ENCODE results near the gene TRRAP.

The TRRAP gene

DNA sequence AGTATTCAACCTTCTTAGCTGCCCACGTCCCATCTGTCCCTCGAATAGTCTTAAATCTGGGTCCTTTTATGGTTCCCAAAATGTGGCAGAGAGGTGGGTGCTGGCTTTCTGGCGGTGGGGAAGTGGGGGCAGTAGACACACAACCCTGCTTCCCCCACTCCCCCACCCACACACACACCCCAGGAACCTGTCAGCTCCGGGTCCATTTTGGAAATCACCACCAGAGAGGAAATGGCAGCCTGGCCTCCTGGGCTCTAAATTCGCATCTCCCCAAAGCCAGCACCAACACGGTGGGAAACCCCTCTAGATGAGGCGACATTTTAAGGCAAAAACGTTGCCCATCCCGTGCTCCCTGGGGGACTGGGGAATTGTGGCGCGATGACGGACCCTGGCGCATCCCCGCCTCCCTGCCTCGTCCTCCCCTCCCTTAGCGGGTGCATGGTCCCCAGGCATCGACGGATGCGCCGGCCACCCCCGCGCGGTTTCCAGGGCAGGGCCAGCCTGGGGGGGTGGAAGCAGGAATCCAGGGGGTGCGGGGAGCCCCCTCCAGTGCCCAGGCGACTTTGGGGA is 9.2 kb upstream of the TRRAP start:
- Histone ChIP-seq H3K36me3 (ENCODE audit: control insufficient read depth in 2 of 2, insufficient read depth in 1 of 2, low read length in 2 of 2) (no peaks in the 10 kb centered on the region), H3K9me3 (ENCODE audit: control insufficient read depth, insufficient read depth, low read depth, low read length) (no peaks in the 10 kb centered on the region), H3K4me1 (ENCODE audit: control insufficient read depth, insufficient read depth, low read length) (peaks cover 3% of the 10 kb centered on the region; the same call in 1 of the 2 replicates), H3K4me3 (ENCODE audit: low read depth, low read length) (no peak overlapping the region), H3K27ac (ENCODE audit: extremely low read depth, low read depth, low read length) (no peak overlapping the region)
- ChIA-PET CTCF (interaction anchor here (1.0 kb wide), 1 partner anchor 9 kb away, joined by 4 read pairs; the partner anchor contains the start of gene TRRAP), POLR2A (no interaction called here)
- TF ChIP-seq GLIS2 (tag by site-specific recombination; IDR thresholded peaks at IDR 0.05) (peak; percentile 45; the same call in 1 of the 2 replicates), ZNF140 (tag by site-specific recombination; IDR thresholded peaks at IDR 0.05) (no peak), ZBTB48 (tag by site-specific recombination; IDR thresholded peaks at IDR 0.05) (peak; percentile 46; the same call in 1 of the 2 replicates), ZBTB17 (tag by site-specific recombination; IDR thresholded peaks at IDR 0.05) (no peak), ZFHX2 (tag by site-specific recombination; conservative IDR thresholded peaks at IDR 0.05) (peak; percentile 52)
- TF ChIP-seq, protein P1, sequence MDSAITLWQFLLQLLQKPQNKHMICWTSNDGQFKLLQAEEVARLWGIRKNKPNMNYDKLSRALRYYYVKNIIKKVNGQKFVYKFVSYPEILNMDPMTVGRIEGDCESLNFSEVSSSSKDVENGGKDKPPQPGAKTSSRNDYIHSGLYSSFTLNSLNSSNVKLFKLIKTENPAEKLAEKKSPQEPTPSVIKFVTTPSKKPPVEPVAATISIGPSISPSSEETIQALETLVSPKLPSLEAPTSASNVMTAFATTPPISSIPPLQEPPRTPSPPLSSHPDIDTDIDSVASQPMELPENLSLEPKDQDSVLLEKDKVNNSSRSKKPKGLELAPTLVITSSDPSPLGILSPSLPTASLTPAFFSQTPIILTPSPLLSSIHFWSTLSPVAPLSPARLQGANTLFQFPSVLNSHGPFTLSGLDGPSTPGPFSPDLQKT (IDR thresholded peaks at IDR 0.05; ENCODE audit: borderline replicate concordance, low read depth, low read length), result no peak
- TF ChIP-seq, protein P2, sequence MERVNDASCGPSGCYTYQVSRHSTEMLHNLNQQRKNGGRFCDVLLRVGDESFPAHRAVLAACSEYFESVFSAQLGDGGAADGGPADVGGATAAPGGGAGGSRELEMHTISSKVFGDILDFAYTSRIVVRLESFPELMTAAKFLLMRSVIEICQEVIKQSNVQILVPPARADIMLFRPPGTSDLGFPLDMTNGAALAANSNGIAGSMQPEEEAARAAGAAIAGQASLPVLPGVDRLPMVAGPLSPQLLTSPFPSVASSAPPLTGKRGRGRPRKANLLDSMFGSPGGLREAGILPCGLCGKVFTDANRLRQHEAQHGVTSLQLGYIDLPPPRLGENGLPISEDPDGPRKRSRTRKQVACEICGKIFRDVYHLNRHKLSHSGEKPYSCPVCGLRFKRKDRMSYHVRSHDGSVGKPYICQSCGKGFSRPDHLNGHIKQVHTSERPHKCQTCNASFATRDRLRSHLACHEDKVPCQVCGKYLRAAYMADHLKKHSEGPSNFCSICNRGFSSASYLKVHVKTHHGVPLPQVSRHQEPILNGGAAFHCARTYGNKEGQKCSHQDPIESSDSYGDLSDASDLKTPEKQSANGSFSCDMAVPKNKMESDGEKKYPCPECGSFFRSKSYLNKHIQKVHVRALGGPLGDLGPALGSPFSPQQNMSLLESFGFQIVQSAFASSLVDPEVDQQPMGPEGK (tag by site-specific recombination; IDR thresholded peaks at IDR 0.05), result 0 out of 2 replicates have a peak, but pooled peaks have one; percentile 29

DNA sequence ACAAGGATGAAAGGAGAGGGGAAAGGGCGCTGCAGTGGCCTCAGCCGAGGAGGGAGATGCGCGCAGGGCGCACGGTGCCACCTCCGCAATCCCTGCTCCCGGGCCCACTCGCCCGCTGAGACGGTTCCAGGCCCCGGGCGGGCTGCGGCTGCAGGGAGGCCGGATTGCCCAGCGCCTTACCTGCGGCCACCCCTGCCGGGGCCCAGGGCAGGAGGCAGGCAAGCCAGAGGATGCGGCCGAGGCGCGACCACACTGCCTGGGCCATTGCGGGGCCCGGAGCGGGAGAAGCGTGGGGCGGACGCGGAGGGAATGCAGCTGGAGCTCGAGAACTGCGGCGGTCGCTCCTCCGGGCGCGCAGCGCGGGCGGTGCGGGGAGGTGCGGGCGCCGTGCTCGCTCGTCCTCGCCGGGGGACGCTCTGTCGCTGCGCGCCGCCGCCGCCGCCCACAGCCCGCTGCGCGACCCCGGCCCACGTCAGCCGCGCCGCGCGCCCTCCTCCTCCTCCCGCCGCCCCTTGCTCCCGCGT is 8.7 kb upstream of the TRRAP start, which contains the start of gene TMEM130:
Gene TMEM130 (minus strand): TSS at position 418 of the 524 bp plus-strand sequence. CDS start 153 bp downstream, at position 265.
- Histone ChIP-seq H3K4me1 (ENCODE audit: control insufficient read depth, insufficient read depth, low read length) (peaks cover 3% of the 10 kb centered on the region; the same call in 1 of the 2 replicates), H3K27ac (ENCODE audit: extremely low read depth, low read depth, low read length) (peak within 1 kb of the TSS; percentile 37; the same call in 1 of the 2 replicates), H3K36me3 (ENCODE audit: control insufficient read depth in 2 of 2, insufficient read depth in 1 of 2, low read length in 2 of 2) (no peaks in the 10 kb centered on the region), H3K9me3 (ENCODE audit: control insufficient read depth, insufficient read depth, low read depth, low read length) (no peaks in the 10 kb centered on the region), H3K4me3 (ENCODE audit: low read depth, low read length) (peak within 1 kb of the TSS; percentile 49)
- ChIA-PET POLR2A (no interaction called here), CTCF (interaction anchor here (0.6 to 1.0 kb wide), 2 partner anchors 9 to 17 kb away, joined by 3 to 4 read pairs; partner anchors contain the start of gene TRRAP)
- TF ChIP-seq SCRT2 (tag by site-specific recombination; IDR thresholded peaks at IDR 0.05), result no peak
- no peak for TF ChIP-seq SP3 (tag by site-specific recombination; IDR thresholded peaks at IDR 0.05)
- TF ChIP-seq, protein P3, sequence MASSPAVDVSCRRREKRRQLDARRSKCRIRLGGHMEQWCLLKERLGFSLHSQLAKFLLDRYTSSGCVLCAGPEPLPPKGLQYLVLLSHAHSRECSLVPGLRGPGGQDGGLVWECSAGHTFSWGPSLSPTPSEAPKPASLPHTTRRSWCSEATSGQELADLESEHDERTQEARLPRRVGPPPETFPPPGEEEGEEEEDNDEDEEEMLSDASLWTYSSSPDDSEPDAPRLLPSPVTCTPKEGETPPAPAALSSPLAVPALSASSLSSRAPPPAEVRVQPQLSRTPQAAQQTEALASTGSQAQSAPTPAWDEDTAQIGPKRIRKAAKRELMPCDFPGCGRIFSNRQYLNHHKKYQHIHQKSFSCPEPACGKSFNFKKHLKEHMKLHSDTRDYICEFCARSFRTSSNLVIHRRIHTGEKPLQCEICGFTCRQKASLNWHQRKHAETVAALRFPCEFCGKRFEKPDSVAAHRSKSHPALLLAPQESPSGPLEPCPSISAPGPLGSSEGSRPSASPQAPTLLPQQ (tag by site-specific recombination; IDR thresholded peaks at IDR 0.05), result no peak
- TF ChIP-seq, protein P4, sequence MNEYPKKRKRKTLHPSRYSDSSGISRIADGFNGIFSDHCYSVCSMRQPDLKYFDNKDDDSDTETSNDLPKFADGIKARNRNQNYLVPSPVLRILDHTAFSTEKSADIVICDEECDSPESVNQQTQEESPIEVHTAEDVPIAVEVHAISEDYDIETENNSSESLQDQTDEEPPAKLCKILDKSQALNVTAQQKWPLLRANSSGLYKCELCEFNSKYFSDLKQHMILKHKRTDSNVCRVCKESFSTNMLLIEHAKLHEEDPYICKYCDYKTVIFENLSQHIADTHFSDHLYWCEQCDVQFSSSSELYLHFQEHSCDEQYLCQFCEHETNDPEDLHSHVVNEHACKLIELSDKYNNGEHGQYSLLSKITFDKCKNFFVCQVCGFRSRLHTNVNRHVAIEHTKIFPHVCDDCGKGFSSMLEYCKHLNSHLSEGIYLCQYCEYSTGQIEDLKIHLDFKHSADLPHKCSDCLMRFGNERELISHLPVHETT (tag by site-specific recombination; IDR thresholded peaks at IDR 0.05), result no peak
- peak; percentile 75 for TF ChIP-seq ZBTB20 (tag by site-specific recombination; IDR thresholded peaks at IDR 0.05)

DNA sequence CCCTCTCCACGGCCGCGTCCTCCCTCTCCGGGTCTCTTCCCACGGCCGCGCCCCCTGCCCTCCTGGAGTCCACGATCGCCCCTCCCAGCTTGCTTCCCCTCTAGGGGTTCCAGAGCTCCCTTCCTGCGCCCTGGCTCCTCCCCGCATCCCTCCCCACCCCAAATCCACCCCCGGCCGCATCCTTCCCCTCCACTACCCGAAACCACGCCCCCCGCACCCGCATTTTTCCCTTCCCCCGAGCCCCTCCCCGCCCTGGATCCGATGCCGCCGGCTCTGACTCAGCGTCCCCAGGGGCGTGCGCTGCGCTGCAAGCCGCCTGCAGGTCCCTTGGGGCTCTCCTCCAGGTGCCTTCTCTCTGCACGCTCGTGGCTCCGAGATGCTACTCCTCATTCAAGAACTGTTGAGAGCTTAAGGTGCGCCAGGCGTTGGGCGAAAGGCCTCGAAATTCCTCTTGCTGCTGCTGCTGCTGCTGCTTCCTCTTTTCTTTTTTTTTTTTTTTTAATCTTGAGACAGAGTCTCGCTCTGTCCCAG is 8.1 kb upstream of the TRRAP start:
- Histone ChIP-seq H3K36me3 (ENCODE audit: control insufficient read depth in 2 of 2, insufficient read depth in 1 of 2, low read length in 2 of 2) (no peaks in the 10 kb centered on the region), H3K9me3 (ENCODE audit: control insufficient read depth, insufficient read depth, low read depth, low read length) (no peaks in the 10 kb centered on the region), H3K4me3 (ENCODE audit: low read depth, low read length) (peak overlapping the region; percentile 49), H3K4me1 (ENCODE audit: control insufficient read depth, insufficient read depth, low read length) (peaks cover 3% of the 10 kb centered on the region; the same call in 1 of the 2 replicates), H3K27ac (ENCODE audit: extremely low read depth, low read depth, low read length) (peak overlapping the region; percentile 37; the same call in 1 of the 2 replicates)
- POLR2A ChIA-PET, result no interaction called here
- CTCF ChIA-PET, result interaction anchor here (0.6 to 1.0 kb wide), 2 partner anchors 8 to 17 kb away, joined by 3 to 4 read pairs; partner anchors contain the start of gene TRRAP
- no peak for TF ChIP-seq SCRT1 (tag by site-specific recombination; IDR thresholded peaks at IDR 0.05; ENCODE audit: borderline replicate concordance)
- no peak for TF ChIP-seq YY1 (tag by site-specific recombination; IDR thresholded peaks at IDR 0.05)
- TF ChIP-seq, protein P5, sequence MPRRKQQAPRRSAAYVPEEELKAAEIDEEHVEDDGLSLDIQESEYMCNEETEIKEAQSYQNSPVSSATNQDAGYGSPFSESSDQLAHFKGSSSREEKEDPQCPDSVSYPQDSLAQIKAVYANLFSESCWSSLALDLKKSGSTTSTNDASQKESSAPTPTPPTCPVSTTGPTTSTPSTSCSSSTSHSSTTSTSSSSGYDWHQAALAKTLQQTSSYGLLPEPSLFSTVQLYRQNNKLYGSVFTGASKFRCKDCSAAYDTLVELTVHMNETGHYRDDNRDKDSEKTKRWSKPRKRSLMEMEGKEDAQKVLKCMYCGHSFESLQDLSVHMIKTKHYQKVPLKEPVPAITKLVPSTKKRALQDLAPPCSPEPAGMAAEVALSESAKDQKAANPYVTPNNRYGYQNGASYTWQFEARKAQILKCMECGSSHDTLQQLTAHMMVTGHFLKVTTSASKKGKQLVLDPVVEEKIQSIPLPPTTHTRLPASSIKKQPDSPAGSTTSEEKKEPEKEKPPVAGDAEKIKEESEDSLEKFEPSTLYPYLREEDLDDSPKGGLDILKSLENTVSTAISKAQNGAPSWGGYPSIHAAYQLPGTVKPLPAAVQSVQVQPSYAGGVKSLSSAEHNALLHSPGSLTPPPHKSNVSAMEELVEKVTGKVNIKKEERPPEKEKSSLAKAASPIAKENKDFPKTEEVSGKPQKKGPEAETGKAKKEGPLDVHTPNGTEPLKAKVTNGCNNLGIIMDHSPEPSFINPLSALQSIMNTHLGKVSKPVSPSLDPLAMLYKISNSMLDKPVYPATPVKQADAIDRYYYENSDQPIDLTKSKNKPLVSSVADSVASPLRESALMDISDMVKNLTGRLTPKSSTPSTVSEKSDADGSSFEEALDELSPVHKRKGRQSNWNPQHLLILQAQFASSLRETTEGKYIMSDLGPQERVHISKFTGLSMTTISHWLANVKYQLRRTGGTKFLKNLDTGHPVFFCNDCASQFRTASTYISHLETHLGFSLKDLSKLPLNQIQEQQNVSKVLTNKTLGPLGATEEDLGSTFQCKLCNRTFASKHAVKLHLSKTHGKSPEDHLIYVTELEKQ (tag by site-specific recombination; IDR thresholded peaks at IDR 0.05; ENCODE audit: borderline replicate concordance), result no peak
- TF ChIP-seq ZNF677 (tag by site-specific recombination; IDR thresholded peaks at IDR 0.05), result no peak
- TF ChIP-seq, protein P6, sequence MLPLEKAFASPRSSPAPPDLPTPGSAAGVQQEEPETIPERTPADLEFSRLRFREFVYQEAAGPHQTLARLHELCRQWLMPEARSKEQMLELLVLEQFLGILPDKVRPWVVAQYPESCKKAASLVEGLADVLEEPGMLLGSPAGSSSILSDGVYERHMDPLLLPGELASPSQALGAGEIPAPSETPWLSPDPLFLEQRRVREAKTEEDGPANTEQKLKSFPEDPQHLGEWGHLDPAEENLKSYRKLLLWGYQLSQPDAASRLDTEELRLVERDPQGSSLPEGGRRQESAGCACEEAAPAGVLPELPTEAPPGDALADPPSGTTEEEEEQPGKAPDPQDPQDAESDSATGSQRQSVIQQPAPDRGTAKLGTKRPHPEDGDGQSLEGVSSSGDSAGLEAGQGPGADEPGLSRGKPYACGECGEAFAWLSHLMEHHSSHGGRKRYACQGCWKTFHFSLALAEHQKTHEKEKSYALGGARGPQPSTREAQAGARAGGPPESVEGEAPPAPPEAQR (tag by site-specific recombination; IDR thresholded peaks at IDR 0.05), result no peak
- TF ChIP-seq ZNF423 (tag by site-specific recombination; IDR thresholded peaks at IDR 0.05), result peak; percentile 88

Data from HEK293 (cell line).